ENCODE measurements around the gene DNAJC7. TPM values are rescaled to one million over a fixed set of nuclear protein-coding genes. Genes with fewer than 3 reads are reported as not detected.

The DNAJC7 gene
- total RNA-seq, 1 donor from 2014 or later: 75.9 TPM

DNA sequence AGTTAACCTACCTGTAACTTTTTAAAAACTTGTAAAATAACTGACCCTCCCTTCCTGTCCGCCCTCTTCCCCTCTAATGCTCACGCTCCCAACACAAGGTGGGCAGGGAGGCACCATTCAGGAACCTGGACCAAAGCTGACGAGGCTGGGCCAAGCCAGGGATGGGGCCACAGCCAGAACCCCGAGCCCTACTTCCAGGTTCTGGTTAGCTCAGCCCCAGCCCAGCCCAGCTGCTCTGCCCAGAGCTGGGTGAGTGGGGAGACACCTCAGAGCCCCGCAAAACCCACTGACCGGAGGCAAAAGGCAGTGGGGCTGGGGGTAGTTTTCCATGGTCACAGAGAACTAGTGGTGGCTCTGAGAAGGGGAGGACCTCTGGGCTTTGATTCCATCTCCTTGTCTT lies 43.2 kb downstream of the DNAJC7 start:
- no peaks in the 10 kb centered on the region for H3K27me3 ChIP-seq
- H3K36me3 ChIP-seq: peaks cover 83% of the 10 kb centered on the region
- intact Hi-C loops (cut with DNase I): no loop called here
- no peak overlapping the region for H3K27ac ChIP-seq
- no peaks in the 10 kb centered on the region for H3K4me1 ChIP-seq
- no peak overlapping the region for H3K4me3 ChIP-seq
- H3K9me3 ChIP-seq: no peaks in the 10 kb centered on the region
- TF ChIP-seq, protein P1, sequence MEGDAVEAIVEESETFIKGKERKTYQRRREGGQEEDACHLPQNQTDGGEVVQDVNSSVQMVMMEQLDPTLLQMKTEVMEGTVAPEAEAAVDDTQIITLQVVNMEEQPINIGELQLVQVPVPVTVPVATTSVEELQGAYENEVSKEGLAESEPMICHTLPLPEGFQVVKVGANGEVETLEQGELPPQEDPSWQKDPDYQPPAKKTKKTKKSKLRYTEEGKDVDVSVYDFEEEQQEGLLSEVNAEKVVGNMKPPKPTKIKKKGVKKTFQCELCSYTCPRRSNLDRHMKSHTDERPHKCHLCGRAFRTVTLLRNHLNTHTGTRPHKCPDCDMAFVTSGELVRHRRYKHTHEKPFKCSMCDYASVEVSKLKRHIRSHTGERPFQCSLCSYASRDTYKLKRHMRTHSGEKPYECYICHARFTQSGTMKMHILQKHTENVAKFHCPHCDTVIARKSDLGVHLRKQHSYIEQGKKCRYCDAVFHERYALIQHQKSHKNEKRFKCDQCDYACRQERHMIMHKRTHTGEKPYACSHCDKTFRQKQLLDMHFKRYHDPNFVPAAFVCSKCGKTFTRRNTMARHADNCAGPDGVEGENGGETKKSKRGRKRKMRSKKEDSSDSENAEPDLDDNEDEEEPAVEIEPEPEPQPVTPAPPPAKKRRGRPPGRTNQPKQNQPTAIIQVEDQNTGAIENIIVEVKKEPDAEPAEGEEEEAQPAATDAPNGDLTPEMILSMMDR (IDR thresholded peaks at IDR 0.05): no peak
- ATAC-seq: no peak
- no peak for DNase-seq

DNA sequence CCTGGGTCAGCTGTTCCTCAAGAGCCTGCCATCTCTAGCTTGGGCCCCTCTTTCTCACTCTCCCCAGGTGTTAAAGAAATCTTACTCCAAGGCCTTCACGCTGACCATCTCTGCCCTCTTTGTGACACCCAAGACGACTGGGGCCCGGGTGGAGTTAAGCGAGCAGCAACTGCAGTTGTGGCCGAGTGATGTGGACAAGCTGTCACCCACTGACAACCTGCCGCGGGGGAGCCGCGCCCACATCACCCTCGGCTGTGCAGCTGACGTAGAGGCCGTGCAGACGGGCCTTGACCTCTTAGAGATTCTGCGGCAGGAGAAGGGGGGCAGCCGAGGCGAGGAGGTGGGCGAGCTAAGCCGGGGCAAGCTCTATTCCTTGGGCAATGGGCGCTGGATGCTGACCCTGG lies 43.8 kb downstream of the DNAJC7 start:
- Histone ChIP-seq H3K36me3 (peaks cover 80% of the 10 kb centered on the region), H3K4me3 (no peak overlapping the region), H3K9me3 (no peaks in the 10 kb centered on the region), H3K27ac (no peak overlapping the region), H3K27me3 (no peaks in the 10 kb centered on the region), H3K4me1 (no peaks in the 10 kb centered on the region)
- TF ChIP-seq, protein P1 (IDR thresholded peaks at IDR 0.05): no peak
- intact Hi-C loops (cut with DNase I): no loop called here
- ATAC-seq (no peak), DNase-seq (no peak)

DNA sequence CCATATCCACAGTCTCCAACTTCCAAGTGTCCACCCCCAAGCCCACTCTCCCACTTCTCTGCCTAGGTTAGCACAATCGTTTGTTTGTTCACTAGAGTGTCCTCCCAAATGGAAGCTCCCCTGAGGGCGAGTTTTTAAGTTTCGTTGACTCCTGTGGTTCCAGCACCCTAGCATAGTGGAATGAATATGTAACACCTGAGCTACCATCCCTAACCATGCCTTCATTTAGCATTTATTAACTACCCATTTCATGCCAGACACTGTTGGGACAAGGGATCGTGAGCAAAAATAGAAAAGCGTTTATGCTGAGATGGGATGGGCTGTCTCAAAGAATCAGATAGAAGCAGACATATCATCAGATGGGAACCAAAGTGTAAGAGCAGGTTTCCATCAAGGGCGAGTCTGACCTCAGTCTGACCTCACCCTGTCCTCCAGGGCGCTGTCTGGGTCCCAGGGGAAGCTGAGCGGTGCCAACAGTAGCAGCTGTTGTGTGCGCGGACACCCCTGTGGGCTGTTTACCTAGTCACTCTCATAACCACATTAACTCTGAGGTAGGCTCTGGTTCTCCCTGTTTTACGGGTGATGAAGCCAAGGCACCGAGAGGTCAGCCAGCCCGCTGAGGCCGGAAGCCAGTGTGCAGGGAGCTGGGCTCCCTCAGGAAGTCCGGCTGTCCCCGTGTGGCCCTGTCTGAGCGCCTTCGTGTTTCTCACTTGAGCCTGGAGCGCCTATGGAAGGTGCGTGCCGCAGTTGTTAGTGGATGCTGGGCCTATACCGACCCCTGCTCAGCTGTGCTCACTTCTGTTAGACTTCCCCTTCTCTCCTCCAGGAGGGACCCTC lies 44.5 kb downstream of the DNAJC7 start:
- DNase-seq (no peak), ATAC-seq (peak; percentile 35)
- H3K36me3 ChIP-seq: peaks cover 77% of the 10 kb centered on the region
- TF ChIP-seq, protein P1 (IDR thresholded peaks at IDR 0.05): no peak
- intact Hi-C loops (cut with DNase I): no loop called here
- no peak overlapping the region for H3K4me3 ChIP-seq
- H3K9me3 ChIP-seq: no peaks in the 10 kb centered on the region
- peaks cover 3% of the 10 kb centered on the region for H3K4me1 ChIP-seq
- H3K27me3 ChIP-seq: no peaks in the 10 kb centered on the region
- H3K27ac ChIP-seq: no peak overlapping the region

DNA sequence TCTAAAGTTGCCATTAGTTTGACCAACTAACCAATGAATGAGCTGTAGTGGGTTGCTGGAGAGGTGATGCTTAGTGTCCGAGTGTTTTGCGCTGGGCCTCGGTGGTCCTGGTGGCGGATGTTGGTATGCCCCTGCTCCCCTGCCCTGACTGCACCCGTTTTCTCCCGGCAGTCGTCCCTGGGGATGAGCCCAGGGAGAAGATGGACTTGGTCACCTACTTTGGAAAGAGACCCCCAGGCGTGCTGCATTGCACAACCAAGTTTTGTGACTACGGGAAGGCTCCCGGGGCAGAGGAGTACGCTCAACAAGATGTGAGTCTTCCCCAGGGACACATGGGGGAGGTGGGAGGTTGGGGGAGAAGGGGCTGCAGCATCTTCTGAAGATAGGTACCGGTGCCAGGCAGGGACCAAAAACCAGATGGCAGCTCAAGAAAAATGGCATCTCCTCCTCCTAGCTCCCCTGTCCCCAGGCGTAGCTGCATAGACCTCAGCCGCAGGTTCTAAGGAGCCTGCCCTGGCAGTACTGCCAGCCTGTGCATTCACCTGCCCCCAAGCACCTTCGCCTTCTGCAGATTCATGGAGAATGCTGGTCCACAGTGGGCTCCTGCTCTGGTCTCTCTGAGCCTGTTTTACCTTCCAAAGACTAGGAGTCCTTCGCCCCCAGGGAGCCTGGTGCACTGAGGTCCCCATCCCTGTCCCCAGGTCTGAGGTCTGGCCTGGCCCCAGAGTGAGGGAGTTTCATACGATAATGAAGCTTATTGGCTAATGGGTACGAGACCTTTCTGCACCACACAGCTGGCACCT lies 45.3 kb downstream of the DNAJC7 start:
- DNase-seq (no peak), ATAC-seq (no peak)
- intact Hi-C loops (cut with DNase I): no loop called here
- Histone ChIP-seq H3K27me3 (no peaks in the 10 kb centered on the region), H3K27ac (no peak overlapping the region), H3K36me3 (peaks cover 68% of the 10 kb centered on the region), H3K4me3 (no peak overlapping the region), H3K4me1 (peaks cover 7% of the 10 kb centered on the region), H3K9me3 (no peaks in the 10 kb centered on the region)
- TF ChIP-seq, protein P1 (IDR thresholded peaks at IDR 0.05): no peak

DNA sequence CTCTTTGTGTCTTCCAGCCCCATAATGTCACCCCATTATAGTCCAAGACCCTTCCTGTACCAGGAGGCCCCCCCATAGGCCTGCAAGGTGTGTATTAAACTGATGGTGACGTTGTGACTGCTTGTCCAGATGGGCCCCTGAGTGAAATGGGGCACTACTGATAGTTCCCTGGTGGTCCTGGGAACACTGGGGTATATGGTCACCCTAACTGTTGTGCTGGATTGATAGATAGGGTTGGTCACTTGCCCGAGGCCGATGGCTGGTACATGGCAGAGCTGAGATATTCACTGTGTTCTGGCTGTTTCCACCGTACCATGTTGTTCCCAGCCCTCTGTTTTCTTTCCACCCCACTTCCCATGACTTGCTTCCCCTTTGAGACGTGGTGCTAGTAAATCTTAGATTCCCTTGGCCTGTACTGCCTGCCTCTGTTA lies 46.3 kb downstream of the DNAJC7 start:
- Histone ChIP-seq H3K4me3 (no peak overlapping the region), H3K9me3 (no peaks in the 10 kb centered on the region), H3K27me3 (no peaks in the 10 kb centered on the region), H3K4me1 (peaks cover 11% of the 10 kb centered on the region), H3K27ac (no peak overlapping the region), H3K36me3 (peaks cover 58% of the 10 kb centered on the region)
- ATAC-seq: no peak
- intact Hi-C loops (cut with DNase I): no loop called here
- TF ChIP-seq, protein P1 (IDR thresholded peaks at IDR 0.05): no peak
- DNase-seq: no peak
